SK-N-SH treated with all-trans-retinoic acid at 6 μM for 48 hours (cell line): ENCODE measurements around the gene MDM4.

ENCODE experiments used
- ISL1 ChIP-seq: fragments of 250-450 bp; sonication (Bioruptor Pico); IDR thresholded peaks from 2 replicates; pipeline ENCODE4 v2.1.2; 2022; ENCODE audit warnings: mild to moderate bottlenecking, moderate library complexity
- SNAI2 ChIP-seq: fragments of 250-450 bp; sonication (Bioruptor Pico); IDR thresholded peaks from 2 replicates; pipeline ENCODE4 v1.5.0; 2020; ENCODE audit warnings: mild to moderate bottlenecking, moderate library complexity
- ZNF8 ChIP-seq: fragments of 450-650 bp; formaldehyde crosslinking; IDR thresholded peaks from 2 replicates; pipeline ENCODE4 v1.5.0; 2020; ENCODE audit warnings: mild to moderate bottlenecking, moderate library complexity
- TF ChIP-seq, protein P1 (sequence below): fragments of 250-450 bp; sonication (Bioruptor Pico); IDR thresholded peaks from 2 replicates; pipeline ENCODE4 v1.8.0; 2020; ENCODE audit warnings: mild to moderate bottlenecking, moderate library complexity, borderline replicate concordance

DNA sequence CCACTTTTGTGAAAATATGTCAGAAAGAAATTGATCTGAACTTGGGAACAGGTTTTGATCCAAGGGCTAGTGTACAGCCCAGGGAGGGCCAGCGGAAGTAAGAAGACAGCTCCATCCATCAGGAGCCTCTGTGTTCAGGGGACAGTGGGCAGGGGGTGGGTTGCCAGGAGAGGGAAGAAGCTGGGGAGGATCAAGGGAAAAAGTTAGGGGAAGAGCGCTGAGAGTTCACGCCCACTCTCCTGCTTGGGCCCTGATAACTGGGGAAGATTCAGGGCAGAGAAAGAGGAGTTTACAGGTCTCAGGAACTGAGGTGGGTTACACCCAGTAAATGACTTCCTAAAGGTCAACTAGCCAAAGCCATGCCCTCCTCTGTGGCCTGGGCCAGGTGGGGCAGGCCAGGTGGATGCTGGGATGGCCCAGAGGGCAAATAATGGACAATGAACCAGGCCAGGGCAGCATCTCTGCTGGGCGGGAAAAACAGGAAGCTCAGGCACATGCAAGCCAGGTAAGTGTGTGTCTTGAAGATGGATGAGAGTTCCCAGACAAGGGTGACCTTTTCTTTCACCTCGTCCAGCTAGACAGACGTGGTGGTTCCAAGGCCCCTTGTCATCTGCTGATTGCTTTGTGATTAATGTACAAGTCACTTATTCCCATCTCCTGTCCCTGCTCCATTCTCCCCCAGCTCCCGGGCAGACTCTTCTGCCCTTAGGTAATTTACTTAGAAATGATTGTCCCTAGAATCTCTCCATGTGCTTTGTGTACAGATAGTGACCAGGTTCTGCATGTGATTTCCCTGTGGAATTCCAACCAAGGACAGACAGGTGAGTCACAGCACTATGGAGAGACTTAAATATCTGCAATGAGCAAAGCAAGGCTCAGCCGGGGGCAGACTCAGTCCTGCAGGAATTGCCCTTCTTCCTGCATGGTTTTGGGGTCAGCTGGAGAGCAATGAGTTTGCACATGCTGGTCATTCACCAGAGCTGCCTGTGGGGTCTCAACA lies 57.0 kb downstream of the MDM4 start:
- TF ChIP-seq, protein P1, sequence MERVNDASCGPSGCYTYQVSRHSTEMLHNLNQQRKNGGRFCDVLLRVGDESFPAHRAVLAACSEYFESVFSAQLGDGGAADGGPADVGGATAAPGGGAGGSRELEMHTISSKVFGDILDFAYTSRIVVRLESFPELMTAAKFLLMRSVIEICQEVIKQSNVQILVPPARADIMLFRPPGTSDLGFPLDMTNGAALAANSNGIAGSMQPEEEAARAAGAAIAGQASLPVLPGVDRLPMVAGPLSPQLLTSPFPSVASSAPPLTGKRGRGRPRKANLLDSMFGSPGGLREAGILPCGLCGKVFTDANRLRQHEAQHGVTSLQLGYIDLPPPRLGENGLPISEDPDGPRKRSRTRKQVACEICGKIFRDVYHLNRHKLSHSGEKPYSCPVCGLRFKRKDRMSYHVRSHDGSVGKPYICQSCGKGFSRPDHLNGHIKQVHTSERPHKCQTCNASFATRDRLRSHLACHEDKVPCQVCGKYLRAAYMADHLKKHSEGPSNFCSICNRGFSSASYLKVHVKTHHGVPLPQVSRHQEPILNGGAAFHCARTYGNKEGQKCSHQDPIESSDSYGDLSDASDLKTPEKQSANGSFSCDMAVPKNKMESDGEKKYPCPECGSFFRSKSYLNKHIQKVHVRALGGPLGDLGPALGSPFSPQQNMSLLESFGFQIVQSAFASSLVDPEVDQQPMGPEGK (CRISPR knock-in tag) = no peak
- TF ChIP-seq SNAI2 (no peak), ISL1 (CRISPR knock-in tag) (no peak), ZNF8 (CRISPR knock-in tag) (no peak)
